GM12874 (cell line): ENCODE measurements around the gene CIDEC.

Experiments
- TF ChIP-seq, protein P1 (sequence below): IDR thresholded peaks from 2 replicates; pipeline ENCODE4 v1.5.1; 2011; ENCODE audit warnings: low read depth, mild to moderate bottlenecking, control low read depth, low read length, moderate library complexity; ENCODE audit not compliant: insufficient read depth

Gene CIDEC

DNA sequence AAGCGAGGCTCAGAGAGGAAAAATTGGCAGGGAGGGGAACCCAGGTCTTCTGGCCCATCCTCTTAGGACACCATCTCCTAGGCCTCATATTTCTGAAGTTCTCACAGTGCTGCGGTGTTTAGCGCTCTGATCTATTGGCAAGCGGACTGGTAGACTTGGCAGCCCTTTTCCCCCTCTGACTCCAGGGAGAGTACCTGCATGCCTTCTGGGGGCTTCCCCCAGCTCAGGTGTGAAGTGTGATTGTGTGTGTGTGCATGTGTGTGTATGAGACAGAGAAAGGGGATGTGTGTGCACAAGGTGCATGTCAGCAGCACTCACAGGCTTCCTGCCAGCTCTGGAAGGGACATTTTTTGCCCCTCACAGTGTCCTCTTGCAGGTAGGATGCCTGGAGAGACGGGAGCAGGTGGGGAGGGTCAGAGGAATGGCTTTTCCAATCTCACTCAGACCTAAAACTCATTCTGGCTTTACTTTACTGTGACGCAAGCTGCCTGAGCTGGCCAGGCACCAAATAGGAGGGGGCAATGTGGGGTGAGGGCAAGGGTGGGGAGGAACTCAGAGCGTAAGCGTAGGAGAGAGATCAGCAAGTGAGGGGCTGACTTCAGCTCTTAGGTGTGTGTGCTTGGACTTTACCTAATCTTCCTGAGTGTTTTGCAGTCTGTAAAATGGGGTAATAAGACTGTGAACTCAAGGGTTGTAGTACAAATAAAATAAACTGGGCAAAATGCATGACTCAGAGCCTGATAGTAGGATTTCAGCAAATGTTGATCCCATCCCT is 18.6 kb upstream of the CIDEC start:
- TF ChIP-seq, protein P1, sequence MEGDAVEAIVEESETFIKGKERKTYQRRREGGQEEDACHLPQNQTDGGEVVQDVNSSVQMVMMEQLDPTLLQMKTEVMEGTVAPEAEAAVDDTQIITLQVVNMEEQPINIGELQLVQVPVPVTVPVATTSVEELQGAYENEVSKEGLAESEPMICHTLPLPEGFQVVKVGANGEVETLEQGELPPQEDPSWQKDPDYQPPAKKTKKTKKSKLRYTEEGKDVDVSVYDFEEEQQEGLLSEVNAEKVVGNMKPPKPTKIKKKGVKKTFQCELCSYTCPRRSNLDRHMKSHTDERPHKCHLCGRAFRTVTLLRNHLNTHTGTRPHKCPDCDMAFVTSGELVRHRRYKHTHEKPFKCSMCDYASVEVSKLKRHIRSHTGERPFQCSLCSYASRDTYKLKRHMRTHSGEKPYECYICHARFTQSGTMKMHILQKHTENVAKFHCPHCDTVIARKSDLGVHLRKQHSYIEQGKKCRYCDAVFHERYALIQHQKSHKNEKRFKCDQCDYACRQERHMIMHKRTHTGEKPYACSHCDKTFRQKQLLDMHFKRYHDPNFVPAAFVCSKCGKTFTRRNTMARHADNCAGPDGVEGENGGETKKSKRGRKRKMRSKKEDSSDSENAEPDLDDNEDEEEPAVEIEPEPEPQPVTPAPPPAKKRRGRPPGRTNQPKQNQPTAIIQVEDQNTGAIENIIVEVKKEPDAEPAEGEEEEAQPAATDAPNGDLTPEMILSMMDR, result no peak

DNA sequence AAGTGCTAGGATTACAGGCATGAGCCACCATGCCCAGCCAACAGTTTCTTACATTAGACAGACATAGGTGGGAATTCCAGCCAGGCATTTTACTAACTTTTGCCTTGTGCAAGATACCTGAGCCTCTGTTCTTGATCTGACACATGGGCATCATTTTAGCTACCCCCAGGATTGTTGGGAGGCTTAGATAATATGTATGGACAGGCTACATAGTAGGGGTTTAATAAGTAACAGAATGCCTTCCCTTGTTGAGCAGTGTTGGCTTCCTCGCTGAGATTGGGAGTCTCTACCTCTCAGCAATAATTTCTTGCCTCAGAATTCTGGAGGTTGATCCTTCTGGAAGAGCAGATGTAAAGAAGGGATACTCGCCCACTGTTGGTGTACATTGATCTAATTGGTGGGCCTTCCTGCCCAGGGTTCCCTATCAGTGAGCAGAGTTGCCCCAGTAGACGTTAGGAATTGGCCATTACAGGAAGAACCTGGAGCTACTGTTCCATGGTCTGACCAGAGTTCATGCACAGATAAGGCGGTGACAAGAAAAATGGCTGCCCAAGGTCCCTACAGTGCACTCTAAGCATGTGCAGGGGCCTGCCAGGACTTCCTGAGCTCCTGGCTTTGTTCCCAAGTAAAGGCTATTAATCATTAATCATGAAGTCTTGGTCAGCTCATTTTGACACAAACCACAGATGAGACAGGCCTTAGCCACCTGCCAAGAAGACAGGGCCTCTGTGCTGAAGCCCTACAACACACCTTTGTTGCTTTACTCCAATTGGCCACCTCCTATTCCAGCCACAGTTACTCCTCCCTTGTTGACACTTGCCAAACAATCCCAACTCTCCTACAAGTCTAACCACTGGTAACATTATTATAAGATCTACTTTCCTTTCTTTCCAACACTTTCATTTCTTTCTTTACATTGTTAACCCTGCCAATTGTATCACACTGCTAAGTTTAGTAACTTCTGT is 17.6 kb upstream of the CIDEC start:
- TF ChIP-seq, protein P1, result no peak

DNA sequence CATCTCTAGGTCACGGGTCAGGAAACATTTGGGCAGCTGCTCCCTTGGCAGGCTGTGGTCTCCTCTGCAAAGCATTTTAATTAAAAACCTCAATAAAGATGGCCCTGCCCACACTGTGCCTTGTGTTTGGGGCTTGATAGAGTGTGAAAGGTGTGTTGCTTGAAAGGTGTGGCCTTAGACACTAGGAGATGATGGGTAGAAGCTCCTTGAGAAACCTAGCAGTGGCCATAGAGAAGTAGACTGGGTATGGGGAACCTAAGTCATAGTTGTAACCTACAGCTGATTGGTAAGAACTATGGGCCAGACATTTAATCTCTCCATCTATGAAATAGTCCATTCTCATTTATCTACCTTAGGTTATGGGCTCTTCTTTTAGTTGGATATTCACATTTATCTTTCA is 13.7 kb upstream of the CIDEC start:
- TF ChIP-seq, protein P1, result no peak

DNA sequence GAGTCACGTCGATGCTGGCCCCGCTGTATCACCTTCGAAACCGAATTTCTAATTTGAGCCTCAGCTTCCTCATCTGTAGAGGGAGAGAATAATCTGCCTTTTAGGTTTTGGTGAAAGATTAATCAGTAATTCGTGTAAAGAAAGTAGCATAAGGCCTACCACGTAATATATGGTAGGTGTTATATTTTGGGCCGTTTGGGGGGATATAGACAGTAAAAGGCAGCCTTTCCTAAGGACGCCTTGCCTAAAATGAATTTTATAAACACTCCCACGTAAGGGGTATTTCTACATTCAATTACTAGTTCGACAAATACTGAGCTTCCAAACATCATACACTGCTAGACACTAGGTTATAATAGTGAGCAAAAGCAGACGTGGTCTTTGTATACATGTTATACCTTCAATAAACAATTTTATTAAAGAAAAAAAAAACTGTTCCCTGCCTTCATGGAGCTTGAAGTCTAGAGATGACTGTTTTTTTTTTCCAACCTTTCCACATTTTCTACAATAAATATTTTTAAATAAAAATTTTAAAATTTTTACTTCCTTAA is 11.1 kb upstream of the CIDEC start:
- TF ChIP-seq, protein P1, result no peak

DNA sequence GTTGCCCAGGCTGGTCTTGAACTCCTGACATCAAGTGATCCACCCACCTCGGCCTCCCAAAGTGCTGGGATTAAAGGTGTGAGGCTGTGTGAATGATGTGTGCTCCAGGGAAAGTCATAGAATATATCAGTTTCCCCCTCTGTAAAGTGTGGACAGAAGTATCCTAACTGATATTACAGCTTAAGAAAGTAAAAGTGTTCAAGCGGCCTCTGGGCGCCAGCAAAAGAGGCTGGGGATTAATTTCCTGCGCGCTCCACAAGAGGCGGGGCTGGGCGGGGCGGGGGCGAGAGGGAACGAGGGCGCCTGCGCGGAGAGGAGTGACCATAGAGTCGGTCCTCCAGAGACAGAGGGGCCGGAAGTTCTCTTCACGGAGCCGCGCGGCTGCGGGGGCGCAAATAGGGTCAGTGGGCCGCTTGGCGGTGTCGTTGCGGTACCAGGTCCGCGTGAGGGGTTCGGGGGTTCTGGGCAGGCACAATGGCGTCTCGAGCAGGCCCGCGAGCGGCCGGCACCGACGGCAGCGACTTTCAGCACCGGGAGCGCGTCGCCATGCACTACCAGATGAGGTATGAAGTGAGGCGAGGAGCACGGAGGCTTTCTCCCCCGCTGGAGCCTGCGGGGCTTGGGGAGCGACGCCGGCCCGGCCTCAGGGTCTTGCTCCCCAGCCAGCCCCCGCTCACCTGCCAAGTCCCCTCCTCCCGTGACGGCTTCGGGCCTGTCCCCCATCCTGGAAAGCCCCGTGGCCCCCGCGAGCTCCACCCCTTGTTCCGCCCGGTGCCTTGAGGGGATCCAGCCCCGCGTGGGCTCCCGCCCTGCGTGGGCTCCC is 10.4 kb upstream of the CIDEC start, which contains the start of gene JAGN1:
TSS of gene JAGN1 (plus strand) at position 362 of the 823 bp plus-strand sequence. CDS start at position 475, 113 bp downstream.
- TF ChIP-seq, protein P1, result no peak

DNA sequence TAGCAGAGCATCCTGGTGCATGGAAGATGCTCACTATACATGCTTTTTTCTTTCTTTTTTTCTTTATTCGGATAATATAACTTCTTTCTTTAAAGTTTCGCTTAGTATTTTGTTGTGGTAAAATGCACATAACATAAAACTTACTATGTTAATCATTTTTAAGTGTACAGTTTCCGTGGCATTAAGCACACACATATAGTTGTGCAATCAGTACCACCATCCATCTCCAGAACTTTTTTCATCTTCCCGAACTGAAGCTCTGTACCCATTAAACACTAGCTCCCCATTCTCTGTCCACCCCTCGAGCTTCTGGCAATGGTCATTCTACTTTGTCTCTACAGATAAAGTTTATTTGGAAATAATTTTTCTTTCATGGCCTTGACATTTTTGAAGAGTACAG is 9.4 kb upstream of the CIDEC start:
- TF ChIP-seq, protein P1, result no peak
